Left renal pelvis (tissue), 4 donors: ENCODE data around the gene ZNF783. TPM values are rescaled to one million over a fixed set of nuclear protein-coding genes. Genes with fewer than 3 reads are reported as not detected.
A peak's percentile ranks its signal among the peaks of the same experiment; 100 is the strongest.
"Not testable (repeated sequence)": the region's sequence is repeated elsewhere in the genome, so short reads cannot be mapped to it uniquely, and the experiment has no call there.

Experiments
- DNase-seq, 4 donors: peaks; one replicate each; pipeline ENCODE4 v3.0.0-alpha.2; 2013; ENCODE audit warnings: low read depth in 4 of 4, low spot score in 3 of 4
- polyA plus RNA-seq, 4 donors: library from polyadenylated mRNA; unstranded; fragments of 120-200 nt; gene quantifications; one replicate each; pipeline ENCODE4 v1.2.1, GENCODE V29; 2013; ENCODE audit not compliant: insufficient read length in 4 of 4

The ZNF783 gene
- polyA plus RNA-seq, 4 donors, result 11.3 to 18.5 (median 14.4) TPM

DNA sequence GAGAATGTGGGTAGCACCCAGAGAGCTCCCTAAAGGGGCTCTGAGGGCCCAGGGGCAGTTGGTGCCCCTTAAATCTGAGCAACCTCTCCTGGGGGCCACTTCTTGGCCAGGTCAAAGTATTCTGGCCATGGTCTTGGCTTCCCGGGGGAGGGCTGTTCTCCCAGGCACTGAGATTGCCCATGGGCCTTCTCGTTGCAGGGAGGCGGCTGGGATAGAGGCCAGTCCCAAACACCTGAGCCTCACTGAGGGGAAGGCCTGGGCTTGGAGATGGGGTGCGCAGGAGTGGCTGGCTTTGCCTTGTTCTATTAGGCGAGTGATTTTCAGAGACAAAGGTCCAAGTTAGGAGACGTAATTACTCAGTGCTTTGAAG lies 33.5 kb downstream of the ZNF783 start:
- DNase-seq, result no peak

DNA sequence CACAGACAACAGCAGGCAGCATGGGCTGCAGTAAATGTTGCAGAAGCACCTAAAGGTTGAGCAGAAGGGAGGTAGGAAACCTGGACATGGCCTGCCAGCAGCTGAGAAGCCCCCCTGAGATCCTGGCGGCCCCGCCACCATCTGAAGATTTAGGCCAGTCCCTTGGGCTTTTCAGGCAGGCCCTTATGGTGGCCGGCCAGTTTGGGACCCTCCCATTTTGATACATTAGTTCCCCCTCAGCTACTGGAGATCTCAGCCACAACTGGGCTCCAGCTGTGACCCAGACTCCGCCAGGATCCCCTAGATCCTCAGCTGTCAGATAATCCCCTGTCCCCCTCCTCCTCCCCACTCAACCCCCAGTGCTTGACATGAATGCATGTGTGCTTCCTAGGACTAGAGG lies 34.4 kb downstream of the ZNF783 start:
- no peak for DNase-seq

GRCh38 chr7:149297034-149297755 lies 35.2 kb downstream of the ZNF783 start:
- DNase-seq, result no peak

GRCh38 chr7:149300620-149301285 lies 38.8 kb downstream of the ZNF783 start:
- no peak for DNase-seq

DNA sequence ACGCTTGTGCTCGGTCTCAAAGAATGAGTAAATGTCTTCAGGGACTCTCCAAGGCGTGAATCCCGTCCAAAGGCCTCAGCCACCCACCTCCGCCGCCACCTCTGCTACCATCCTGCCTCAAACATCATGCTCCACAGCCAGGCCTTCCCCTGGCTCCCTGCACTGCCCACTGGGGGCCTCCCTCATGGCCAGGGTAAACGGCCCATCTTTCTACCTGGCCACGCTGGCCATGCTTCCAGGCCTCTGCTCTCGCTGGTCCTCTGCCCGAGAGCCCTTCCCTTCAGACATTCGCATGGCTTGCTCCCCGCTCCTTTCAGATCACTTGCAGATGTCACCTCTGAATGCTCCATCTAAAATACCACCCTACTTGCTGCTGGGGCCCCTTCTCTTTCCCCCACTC lies 40.2 kb downstream of the ZNF783 start:
- DNase-seq, result no peak

DNA sequence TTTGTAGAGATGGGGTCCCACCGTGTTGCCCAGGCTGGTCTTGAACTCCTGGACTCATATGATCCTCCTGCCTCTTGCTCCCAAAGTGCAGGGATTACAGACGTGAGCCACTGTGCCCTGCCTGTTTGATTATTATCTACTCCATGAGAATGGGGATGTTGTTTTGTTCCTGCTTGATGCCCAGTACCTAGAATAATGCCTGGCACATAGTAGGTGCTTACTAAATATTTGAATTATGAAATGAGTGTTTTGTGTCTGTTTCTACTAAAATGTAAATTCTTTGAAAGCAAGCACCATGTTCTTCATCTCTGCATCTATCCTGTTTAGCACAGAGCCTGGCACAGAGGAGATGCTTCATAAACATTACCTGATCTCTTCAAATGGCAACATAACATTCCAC lies 40.9 kb downstream of the ZNF783 start:
- DNase-seq, result no peak

GRCh38 chr7:149304006-149304405 lies 42.0 kb downstream of the ZNF783 start:
- no peak for DNase-seq

- DNase-seq, result no peak
Measured at GRCh38 chr7:149306854-149307253, 44.9 kb downstream of the ZNF783 start.

DNA sequence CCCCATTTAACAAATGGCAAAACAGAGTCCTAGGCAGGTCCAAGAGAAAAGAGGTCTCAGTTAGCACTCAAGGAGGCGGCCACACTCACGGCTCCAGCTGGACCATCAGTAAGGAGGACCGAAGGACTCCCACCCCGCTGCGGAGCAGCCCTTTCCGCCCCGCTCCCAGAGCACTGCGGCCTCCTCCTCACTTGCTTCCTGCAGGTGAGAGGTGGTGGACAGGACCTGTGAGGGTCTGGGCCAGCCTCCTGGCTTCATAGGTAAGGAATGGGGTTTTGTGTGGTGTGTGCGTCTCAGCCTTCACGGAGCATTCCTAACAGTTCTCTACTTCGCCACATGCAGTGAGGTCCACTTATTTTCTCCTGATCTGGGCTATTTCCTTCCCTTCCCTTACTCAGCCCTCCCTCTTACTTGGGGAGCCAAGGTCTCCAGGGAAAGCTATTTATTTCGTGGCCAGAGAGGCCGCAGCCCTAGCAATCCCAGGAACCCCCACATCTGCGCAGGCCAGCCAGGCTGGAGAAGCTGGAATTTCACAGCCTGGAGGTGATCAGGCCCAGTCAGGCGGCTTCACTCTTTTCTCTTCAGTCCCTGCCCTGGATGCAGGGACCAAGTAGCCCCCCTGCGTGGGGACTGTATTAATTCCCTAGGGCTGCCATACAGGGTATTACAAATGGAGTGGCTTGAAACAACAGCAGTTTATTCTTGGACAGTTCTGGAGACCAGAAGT lies 45.9 kb downstream of the ZNF783 start:
- no peak for DNase-seq

DNA sequence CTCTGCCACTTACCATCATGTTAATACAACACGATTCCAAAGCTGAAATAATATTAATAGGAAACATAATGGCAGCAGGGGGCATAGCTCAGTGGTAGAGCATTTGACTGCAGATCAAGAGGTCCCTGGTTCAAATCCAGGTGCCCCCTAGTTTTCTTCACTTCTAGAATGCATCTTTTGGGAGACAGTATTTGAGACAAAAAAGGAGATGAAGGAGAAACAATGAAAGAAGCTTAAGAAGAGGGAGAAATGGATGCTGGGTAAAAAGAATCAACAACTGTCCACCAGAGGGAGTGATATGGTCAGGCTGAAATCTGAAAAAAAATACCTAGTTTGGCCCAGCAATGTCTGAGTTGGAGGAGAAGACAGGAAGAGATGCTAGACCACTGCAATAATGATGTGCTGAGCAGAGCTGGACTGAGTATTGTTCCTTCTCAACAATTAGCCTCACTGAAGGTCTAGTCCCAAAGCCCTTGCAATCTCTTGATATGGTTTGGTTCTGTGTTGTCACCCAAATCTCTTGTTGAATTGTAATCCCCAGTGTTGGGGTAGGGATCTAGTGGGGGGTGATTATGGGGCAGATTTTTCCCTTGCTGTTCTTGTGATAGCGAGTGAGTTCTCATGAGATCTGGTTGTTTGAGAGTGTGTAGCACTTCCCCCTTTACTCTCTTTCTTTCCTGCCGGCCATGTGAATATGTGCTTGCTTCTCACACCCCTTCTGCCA lies 48.3 kb downstream of the ZNF783 start:
- DNase-seq, result peak in 2 of 4 donors; percentile 3 to 8

DNA sequence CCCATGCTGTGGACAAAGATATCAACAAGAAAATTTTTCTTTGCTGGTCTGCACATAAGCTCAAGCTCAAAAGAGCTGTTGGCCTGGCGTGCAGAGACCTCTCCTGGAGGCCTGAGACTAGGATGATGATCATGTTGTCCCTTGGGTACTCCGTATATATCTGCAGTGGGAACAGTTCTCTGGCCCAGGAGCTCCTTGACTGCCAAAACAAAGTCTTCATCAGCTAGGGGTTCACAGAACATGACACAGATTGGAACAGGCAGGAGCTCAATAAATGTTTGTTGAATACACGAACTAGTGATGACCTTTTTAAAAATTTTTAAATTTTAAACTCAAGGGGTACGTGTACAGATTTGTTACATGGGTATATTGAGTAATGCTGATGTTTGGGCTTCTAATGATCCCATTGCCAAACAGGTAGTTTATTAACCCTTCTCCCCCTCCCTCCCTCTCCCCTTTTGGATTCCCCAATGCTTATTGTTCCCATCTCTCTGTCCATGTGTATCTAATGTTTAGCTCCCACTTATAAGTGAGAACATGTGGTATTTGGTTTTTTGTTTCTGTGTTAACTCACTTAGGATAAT lies 49.1 kb downstream of the ZNF783 start:
- no peak for DNase-seq

DNA sequence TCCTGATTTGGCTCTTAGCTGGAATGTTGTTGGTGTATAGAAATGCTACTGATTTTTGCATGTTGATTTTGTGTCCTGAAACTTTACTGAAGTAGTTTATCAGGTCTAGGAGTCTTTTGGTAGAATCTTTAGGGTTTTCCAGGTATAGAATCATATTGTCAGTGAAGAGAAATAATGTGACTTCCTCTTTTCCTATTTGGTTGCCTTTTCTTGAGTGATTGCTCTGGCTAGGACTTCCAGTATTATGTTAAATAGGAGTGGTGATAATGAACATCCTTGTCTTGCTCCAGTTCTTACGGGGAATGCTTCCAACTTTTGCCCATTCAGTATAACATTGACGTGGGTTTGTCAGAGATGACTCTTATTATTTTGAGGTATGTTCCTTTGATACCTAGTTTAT lies 52.0 kb downstream of the ZNF783 start:
- no peak for DNase-seq

DNA sequence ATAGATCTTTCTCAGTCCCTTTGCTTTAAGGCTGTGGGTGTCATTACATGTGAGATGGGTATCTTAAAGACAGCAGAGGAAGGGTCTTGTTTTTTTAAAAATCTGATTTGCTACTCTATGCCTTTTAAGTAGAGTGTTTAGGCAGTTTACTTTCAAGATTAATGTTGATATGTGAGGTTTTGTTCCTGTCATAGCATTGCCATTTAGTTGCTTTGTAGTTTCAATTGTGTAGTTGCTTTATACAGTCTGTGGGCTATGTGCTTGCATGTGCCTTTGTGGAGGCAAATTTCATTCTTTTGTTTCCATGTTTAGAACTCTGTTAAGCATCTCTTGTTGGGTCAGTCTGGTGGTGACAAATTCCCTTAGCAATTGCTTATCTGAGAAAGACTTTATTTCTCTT lies 54.6 kb downstream of the ZNF783 start:
- DNase-seq, result no peak

- no peak for DNase-seq
Measured at GRCh38 chr7:149317496-149317895, 55.5 kb downstream of the ZNF783 start.

DNA sequence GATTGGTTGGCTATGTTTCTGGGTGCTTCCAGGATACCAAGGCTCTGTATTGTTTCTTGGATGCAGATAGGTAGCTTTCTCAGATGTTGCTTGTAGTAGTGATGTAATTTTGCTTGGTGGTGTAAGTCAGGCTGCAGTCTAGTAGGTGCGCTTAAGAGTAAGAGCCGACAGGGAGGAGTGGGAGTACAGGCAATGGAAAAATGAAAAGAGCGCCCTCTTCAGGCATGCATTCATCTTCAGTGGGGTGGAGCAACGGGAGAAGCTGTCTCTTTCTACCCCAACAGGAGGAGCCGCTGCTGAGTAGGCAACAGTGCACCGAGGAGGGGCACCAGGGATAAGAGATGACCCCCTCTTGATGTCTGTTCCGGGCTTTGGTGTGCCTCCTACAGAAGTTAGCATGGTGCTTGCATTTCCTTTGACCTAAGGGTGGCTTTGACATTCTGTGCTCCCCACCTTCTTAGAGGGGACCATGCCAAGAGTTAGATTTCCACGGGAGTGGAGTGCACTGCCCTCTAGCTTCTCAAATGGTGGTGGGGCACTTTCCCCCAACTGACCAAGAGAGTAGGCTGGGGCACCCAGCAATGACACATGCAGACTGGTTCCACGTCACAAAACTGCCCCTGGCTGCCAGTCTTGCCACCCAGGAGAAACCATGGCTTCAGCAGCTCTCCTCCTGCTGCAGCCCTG lies 56.1 kb downstream of the ZNF783 start:
- DNase-seq, result no peak

DNA sequence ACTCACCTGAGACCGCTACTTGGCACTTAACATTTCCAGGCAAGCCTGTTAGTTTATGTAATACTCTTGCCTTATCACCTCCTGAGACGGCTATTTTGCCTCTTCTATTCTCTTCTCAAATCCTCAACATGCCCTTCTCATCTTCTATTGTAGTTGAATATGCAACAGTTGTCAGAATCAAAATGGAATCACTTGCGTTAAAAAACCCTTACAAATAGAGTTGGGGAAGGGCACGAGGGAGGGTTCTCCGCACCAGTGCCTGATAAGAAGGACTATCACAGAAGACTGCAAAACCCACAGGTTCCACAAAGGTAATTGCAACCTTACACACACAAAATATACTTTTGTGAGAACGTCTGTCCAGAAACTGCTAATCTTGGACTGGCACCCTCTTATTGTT lies 57.4 kb downstream of the ZNF783 start:
- no peak for DNase-seq

GRCh38 chr7:149320313-149321124 lies 58.5 kb downstream of the ZNF783 start:
- DNase-seq, result no peak

DNA sequence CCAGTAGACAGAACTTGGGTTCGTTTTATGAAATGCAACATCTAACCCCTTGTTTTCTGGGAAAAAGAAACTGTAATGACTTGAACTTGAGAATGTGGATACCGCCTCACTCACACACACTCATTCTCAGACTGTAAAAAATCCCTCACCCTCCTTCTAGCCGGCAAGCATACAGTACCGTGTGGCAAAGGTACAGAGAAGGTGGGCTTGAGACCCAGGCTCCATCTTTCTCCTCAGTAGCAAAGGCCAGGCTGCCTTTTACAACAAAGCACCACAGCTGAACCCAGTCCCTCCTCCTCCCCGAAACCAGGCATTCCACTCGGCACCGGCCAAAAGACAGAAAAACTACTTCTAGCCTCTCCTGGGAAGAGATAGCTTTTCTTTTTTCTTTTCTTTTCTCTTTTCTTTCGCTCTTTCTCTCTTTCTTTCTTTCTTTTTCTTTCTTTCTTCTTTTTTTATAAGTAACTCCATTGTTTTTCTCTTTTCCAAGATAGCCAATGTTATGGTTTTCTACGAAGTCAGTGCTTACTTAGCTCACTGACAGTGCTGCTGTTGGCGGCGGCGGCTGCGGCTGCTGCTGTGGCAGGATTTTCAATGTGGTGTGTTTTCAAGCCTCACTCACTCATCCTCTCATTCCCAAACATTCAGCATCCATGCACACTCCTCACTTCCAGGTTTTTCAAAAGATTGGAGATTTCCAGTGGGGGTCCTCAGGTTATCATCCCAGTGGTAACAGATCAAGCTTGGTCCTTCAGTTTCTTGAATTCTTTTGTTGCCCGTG lies 59.3 kb downstream of the ZNF783 start:
- DNase-seq, result not testable (repeated sequence)
